Hippocampal formation (tissue), 2 donors: ENCODE results near the gene RNF113B.
A peak's percentile ranks its signal among the peaks of the same experiment; 100 is the strongest.

Experiments used
- DNase-seq, 2 donors: peaks; one replicate each; lab custom pipeline; 2025; lab: John Stamatoyannopoulos, UW

Gene RNF113B

DNA sequence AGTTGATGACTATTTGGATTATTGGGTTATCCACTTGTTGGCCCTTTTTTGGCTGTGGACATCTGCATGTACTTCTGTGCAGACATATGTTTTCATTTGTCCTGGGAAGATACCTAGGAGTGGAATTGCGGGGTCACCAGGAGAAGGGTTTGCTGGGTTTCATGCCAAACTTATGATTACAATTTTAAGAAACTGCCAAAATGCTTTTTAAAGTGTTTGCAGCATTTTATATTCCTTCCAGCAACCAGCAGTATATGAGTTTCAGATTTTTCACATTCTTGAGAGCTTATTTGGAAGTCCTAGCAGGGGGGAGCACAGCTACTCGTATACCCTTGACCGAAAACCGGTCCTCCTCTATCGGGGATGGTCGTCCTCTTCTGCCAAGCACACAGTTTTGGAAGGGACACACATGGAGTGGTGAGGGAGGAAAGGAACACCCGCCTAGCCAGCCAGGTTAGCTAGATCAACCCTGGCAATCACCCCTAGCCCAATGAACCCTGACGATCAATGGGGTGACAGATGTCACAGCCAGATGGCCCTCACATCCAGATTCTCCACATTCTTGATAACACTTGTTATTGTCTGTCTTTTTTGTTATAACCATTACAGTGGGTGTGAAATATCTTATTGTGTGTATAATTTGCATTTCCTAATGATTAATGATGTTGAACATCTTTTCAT, 26.7 kb upstream of the RNF113B start:
- DNase-seq: no peak

- DNase-seq: no peak
Observed at GRCh38 chr13:98201984-98202383, 24.9 kb upstream of the RNF113B start.

- no peak for DNase-seq
Observed at GRCh38 chr13:98201189-98201588, 24.1 kb upstream of the RNF113B start.

DNA sequence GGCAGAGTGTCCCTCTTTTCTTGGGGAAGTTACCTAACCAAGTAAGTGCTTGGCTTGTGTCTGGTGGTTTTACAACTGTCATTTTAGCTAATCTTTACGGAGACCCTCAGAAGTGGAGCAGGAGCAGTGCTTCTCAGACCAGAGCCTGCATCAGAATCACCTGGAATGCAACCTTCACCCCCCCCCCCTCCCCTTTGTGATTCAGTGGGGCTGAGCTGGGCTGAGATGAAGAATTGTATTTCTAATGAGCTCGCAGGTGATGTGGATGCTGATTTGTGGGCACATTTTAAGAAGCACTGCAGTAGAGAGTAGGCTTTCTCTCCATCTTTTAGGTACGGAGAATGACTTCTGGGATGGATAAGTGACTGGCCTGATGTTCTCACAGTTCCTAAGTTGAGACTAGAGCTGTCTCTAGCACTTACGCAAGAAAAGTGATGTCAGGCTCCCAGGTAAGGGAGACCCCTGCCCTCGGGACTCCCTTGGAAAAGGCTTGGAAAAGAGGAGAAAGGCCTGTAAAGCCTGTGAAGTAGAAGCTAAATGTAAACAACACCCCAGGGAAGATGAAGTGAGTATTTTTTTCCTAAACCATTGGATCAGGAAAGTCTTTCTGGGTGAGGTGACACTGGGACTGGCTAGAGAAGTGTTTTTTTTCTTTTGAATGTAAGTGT, 23.3 kb upstream of the RNF113B start:
- DNase-seq: no peak

- no peak for DNase-seq
Observed at GRCh38 chr13:98199480-98199879, 22.4 kb upstream of the RNF113B start.

- no peak for DNase-seq
Observed at GRCh38 chr13:98198683-98199082, 21.6 kb upstream of the RNF113B start.

DNA sequence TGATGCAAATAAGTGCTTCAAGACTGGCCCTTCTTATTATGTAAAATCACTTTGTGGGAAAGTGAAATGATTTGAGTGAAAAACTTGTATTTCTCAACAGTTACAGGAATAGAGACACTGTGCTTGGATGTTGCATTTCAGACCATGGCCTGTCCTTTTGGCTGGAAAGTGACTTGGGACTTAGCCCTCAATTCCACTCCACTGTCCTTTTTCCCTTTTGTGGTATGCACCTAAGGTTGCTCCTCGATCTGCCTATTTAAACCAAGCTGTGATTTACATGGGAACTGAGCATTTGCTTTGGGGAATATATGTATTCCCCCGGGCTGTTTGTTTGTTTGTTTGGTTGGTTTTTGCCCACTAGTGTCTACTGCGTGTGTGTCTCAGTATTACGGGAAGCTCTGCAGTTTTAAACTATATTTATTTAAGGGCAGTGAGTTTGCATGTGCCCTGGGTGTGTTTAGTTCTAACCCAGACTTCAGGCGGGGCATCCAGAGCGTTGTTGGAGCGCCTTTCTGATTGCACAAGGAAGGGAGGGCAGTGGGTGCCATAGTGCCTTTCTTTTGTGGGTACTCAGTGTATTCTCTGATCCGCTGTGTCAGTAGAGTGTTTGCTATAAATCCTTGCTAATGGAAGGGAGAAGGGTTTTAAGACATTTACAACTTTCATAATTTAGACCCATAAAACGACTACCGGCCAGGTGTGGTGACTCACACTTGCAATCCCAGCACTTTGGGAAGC, 18.2 kb upstream of the RNF113B start:
- no peak for DNase-seq

GRCh38 chr13:98192008-98192407, 14.9 kb upstream of the RNF113B start:
- no peak for DNase-seq

- no peak for DNase-seq
Observed at GRCh38 chr13:98190889-98191444, 13.9 kb upstream of the RNF113B start.

- no peak for DNase-seq
Observed at GRCh38 chr13:98189841-98190505, 12.9 kb upstream of the RNF113B start.

- no peak for DNase-seq
Observed at GRCh38 chr13:98188544-98189166, 11.6 kb upstream of the RNF113B start.

- DNase-seq: peak in 1 of 2 donors; percentile 13
Observed at GRCh38 chr13:98187965-98188261, 10.8 kb upstream of the RNF113B start.

GRCh38 chr13:98187155-98187964, 10.3 kb upstream of the RNF113B start:
- no peak for DNase-seq

GRCh38 chr13:98184792-98185191, 7.7 kb upstream of the RNF113B start:
- DNase-seq: no peak

GRCh38 chr13:98182589-98182988, 5.5 kb upstream of the RNF113B start:
- DNase-seq: no peak

DNA sequence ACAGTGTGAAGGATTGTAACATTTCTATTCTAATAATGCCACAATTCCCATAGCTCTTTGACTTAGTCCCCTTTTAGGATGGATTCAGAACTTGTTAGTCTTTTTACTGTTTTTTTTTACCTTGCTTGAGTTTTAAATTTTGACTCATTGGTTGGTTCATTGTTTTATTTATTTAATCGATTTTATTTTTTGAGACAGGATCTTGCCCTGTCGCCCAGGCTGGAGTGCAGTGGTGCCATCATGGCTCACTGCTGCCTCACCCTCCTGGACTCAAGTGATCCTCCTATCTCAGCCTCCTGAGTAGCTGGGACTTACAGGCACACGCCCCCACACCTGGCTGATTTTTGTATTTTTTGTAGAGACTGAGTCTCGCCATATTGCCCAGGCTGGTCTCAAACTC, 5.1 kb upstream of the RNF113B start:
- DNase-seq: no peak

GRCh38 chr13:98181111-98181815, 4.2 kb upstream of the RNF113B start:
- no peak for DNase-seq

DNA sequence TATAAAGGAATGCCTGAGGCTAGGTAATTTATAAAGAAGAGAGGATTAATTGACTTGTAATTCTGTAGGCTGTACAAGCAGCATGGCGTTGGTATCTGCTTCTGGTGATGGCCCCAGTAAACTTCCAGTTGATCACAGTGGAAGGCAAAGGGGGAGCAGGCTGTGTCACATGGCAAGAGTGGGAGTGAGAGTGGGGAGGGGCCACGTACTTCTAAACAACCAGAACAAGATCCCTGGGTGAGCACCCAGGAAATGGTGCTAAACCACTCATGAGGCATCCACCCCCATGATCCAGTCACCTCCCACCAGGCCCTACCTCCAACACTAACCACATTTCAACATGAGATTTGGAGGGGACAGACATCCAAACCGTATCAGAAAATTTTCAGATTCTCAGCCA, 3.0 kb upstream of the RNF113B start:
- no peak for DNase-seq

DNA sequence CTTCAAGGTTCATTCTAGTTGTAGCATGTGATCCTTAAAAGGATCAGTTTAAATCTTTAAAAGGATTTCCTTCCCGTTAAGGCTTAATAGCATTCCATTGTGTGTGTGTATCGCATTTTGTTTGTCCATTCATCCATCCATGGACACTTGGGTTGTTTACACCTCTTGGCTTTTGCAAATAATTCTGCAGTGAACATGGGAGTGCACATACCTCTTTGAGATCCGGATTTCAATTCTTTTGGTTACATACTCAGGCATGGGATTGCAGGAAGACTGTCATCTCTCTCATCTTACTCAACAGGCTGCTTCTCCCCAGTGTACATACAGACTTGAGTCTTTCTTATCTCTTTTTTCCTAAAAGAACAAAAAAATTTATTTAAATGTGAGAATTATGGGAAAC, 1.2 kb downstream of the RNF113B start:
- DNase-seq: no peak

- DNase-seq: no peak
Observed at GRCh38 chr13:98175043-98175442, 2.0 kb downstream of the RNF113B start.
